MCF 10A (cell line): ENCODE data around the gene CDHR3. TPM values are rescaled to one million over a fixed set of nuclear protein-coding genes. Genes with fewer than 3 reads are reported as not detected.

Experiments used
- BruUV-seq: library from RNA; stranded (reverse); fragments of 400-500 nt; replicated peaks from 2 replicates; lab custom pipeline; 2021; lab: Mats Ljungman, UMichigan
- CTCF ChIA-PET: fragments of 300-600 bp; sonication (Branson Sonifier 250); formaldehyde crosslinking; extraction: SDS; loops from one replicate; lab custom pipeline; 2021; ENCODE audit warnings: antibody characterized with exemption, inconsistent platforms; lab: Yijun Ruan, JAX
- POLR2A ChIA-PET: fragments of 300-600, 350-650 bp; sonication (Branson Sonifier 250); formaldehyde crosslinking; extraction: SDS; loops from one replicate; lab custom pipeline; 2020; ENCODE audit warnings: antibody characterized with exemption, inconsistent platforms; lab: Yijun Ruan, JAX
- DNase-seq: peaks from one replicate; pipeline ENCODE4 v3.0.0-alpha.2; 2018; ENCODE audit not compliant: unreplicated experiment
- H3K27ac Mint-ChIP-seq: one replicate; pipeline ENCODE4 v1.8.0; 2022; ENCODE audit warnings: mild to moderate bottlenecking, low read depth, mixed read lengths; ENCODE audit not compliant: unreplicated experiment
- H3K27me3 Mint-ChIP-seq: one replicate; pipeline ENCODE4 v1.8.0; 2022; ENCODE audit warnings: mixed read lengths; ENCODE audit not compliant: insufficient read depth, unreplicated experiment
- H3K36me3 Mint-ChIP-seq: one replicate; pipeline ENCODE4 v1.8.0; 2022; ENCODE audit warnings: mild to moderate bottlenecking, moderate library complexity, mixed read lengths; ENCODE audit not compliant: insufficient read depth, unreplicated experiment
- H3K4me1 Mint-ChIP-seq: one replicate; pipeline ENCODE4 v1.8.0; 2022; ENCODE audit warnings: mixed read lengths; ENCODE audit not compliant: insufficient read depth, unreplicated experiment
- H3K4me3 Mint-ChIP-seq: one replicate; pipeline ENCODE4 v1.8.0; 2022; ENCODE audit warnings: mild to moderate bottlenecking, moderate library complexity, mixed read lengths; ENCODE audit not compliant: unreplicated experiment
- H3K9me3 Mint-ChIP-seq: one replicate; pipeline ENCODE4 v1.8.0; 2022; ENCODE audit warnings: mixed read lengths; ENCODE audit not compliant: unreplicated experiment
- intact Hi-C: fragments of 100-400 bp; cut with micrococcal nuclease; formaldehyde crosslinking; loops from 2 replicates; pipeline ENCODE4 v1.14.1; 2022
- total RNA-seq: library from RNA; stranded (reverse); gene quantifications from 2 replicates; pipeline ENCODE4 v1.2.3, GENCODE V29; 2022
- TF ChIP-seq, protein P1 (sequence below): fragments of 200-600 bp; IDR thresholded peaks from one replicate; pipeline ENCODE4 v1.8.0; 2022; ENCODE audit warnings: antibody characterized with exemption, mild to moderate bottlenecking; ENCODE audit not compliant: unreplicated experiment

CDHR3 gene
- total RNA-seq, 1 experiment from 2014 or later, result 0.19 TPM

DNA sequence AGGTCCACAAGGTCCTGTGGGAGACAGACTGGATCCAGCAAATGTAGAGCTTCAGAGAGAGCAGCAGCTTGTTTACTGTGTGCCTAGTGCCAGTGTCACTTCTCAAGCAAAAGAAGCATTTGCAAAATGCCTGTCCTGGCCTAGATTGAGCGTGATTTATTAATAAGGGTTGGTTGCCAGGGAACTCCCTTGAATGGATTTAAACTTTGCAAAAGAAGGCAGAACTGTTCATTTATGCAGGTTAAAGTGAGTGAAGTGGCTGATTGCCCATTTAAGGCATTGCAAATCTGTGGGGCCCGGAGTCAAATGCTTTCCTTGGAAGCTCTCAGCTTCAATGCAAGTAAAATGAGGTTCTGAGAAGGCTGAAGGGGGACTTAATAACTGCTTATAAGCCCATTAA is 71.3 kb downstream of the CDHR3 start:
- no peak for DNase-seq

GRCh38 chr7:106035568-106035967 is 72.5 kb downstream of the CDHR3 start:
- intact Hi-C loops, result no loop called here
- ChIA-PET CTCF (interaction anchor here (0.6 to 5.7 kb wide), 4 partner anchors 8 to 275 kb away, joined by 3 to 33 read pairs (median 5); no protein-coding TSS in a partner anchor), POLR2A (no interaction called here)
- no peak overlapping the region for H3K4me3 Mint-ChIP-seq
- peaks cover 13% of the 10 kb centered on the region for H3K27me3 Mint-ChIP-seq
- no peak overlapping the region for H3K27ac Mint-ChIP-seq
- H3K4me1 Mint-ChIP-seq, result no peaks in the 10 kb centered on the region
- H3K9me3 Mint-ChIP-seq, result no peaks in the 10 kb centered on the region
- no TSS peak for BruUV-seq
- H3K36me3 Mint-ChIP-seq, result no peaks in the 10 kb centered on the region
- TF ChIP-seq, protein P1, sequence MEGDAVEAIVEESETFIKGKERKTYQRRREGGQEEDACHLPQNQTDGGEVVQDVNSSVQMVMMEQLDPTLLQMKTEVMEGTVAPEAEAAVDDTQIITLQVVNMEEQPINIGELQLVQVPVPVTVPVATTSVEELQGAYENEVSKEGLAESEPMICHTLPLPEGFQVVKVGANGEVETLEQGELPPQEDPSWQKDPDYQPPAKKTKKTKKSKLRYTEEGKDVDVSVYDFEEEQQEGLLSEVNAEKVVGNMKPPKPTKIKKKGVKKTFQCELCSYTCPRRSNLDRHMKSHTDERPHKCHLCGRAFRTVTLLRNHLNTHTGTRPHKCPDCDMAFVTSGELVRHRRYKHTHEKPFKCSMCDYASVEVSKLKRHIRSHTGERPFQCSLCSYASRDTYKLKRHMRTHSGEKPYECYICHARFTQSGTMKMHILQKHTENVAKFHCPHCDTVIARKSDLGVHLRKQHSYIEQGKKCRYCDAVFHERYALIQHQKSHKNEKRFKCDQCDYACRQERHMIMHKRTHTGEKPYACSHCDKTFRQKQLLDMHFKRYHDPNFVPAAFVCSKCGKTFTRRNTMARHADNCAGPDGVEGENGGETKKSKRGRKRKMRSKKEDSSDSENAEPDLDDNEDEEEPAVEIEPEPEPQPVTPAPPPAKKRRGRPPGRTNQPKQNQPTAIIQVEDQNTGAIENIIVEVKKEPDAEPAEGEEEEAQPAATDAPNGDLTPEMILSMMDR, result no peak
- no peak for DNase-seq

More for the DNA sequence above, 71.3 kb downstream of the CDHR3 start:
- ChIA-PET POLR2A (no interaction called here), CTCF (interaction anchor here (0.6 to 5.7 kb wide), 6 partner anchors 9 to 384 kb away, joined by 3 to 33 read pairs (median 6); no protein-coding TSS in a partner anchor)
- no TSS peak for BruUV-seq
- Mint-ChIP-seq H3K27me3 (peaks cover 13% of the 10 kb centered on the region), H3K4me1 (no peaks in the 10 kb centered on the region), H3K4me3 (no peak overlapping the region), H3K36me3 (no peaks in the 10 kb centered on the region), H3K27ac (no peak overlapping the region), H3K9me3 (no peaks in the 10 kb centered on the region)
- intact Hi-C loops, result no loop called here
- TF ChIP-seq, protein P1, result no peak

- H3K36me3 Mint-ChIP-seq, result no peaks in the 10 kb centered on the region
- H3K27me3 Mint-ChIP-seq, result peaks cover 13% of the 10 kb centered on the region
- CTCF ChIA-PET, result interaction anchor here (0.6 to 2.2 kb wide), 6 partner anchors 22 to 920 kb away, joined by 3 to 8 read pairs (median 3); no protein-coding TSS in a partner anchor
- intact Hi-C loops, result no loop called here
- no TSS peak for BruUV-seq
- no peaks in the 10 kb centered on the region for H3K4me1 Mint-ChIP-seq
- no peak overlapping the region for H3K4me3 Mint-ChIP-seq
- H3K27ac Mint-ChIP-seq, result no peak overlapping the region
- TF ChIP-seq, protein P1, result no peak
- POLR2A ChIA-PET, result no interaction called here
- no peaks in the 10 kb centered on the region for H3K9me3 Mint-ChIP-seq
- DNase-seq, result no peak
Measured at GRCh38 chr7:106036004-106036403, 72.9 kb downstream of the CDHR3 start.

- no peaks in the 10 kb centered on the region for H3K9me3 Mint-ChIP-seq
- H3K4me3 Mint-ChIP-seq, result no peak overlapping the region
- ChIA-PET CTCF (interaction anchor here (0.6 to 2.3 kb wide), 7 partner anchors 23 to 385 kb away, joined by 3 to 8 read pairs (median 4); no protein-coding TSS in a partner anchor), POLR2A (no interaction called here)
- peaks cover 5% of the 10 kb centered on the region for H3K4me1 Mint-ChIP-seq
- TF ChIP-seq, protein P1, result no peak
- H3K27ac Mint-ChIP-seq, result no peak overlapping the region
- no peak for DNase-seq
- H3K36me3 Mint-ChIP-seq, result no peaks in the 10 kb centered on the region
- intact Hi-C loops, result no loop called here
- H3K27me3 Mint-ChIP-seq, result peaks cover under 1% of the 10 kb centered on the region
- no TSS peak for BruUV-seq
Measured at GRCh38 chr7:106037489-106038176, 74.6 kb downstream of the CDHR3 start.
